ENCODE measurements around the gene YPEL1. TPM values are rescaled to one million over a fixed set of nuclear protein-coding genes. Genes with fewer than 3 reads are reported as not detected.

Gene YPEL1
- total and polyA plus RNA-seq, 2 of the 8 experiments (the other 6 are each of a cell fraction or from before 2014, with no cell fraction given), result 6.0 to 6.7 TPM

- no peak for TF ChIP-seq RXRA (IDR thresholded peaks at IDR 0.05; ENCODE audit: insufficient read depth, low read depth, low read length)
- no peak for TF ChIP-seq SIN3A (conservative IDR thresholded peaks at IDR 0.05 in 1 of 2, IDR thresholded peaks at IDR 0.05 in 1 of 2; ENCODE audit: low read depth in 1 of 2, low read length in 2 of 2)
Measured at GRCh38 chr22:21779444-21779843, 43.9 kb upstream of the YPEL1 start (continued).

Data from H1 (cell line).